Thoracic aorta (tissue), 2 donors: ENCODE data around the gene PKD1L1. TPM values are rescaled to one million over a fixed set of nuclear protein-coding genes. Genes with fewer than 3 reads are reported as not detected.

ENCODE experiments used
- ATAC-seq: fragments of 150-250 bp; one replicate; pipeline ENCODE4 v1.8.0; 2017; ENCODE audit warnings: low read depth; ENCODE audit not compliant: insufficient number of reproducible peaks, low FRiP score
- DNase-seq: peaks from one replicate; pipeline ENCODE4 v3.0.0-alpha.2; 2020; ENCODE audit warnings: low spot score
- H3K27ac ChIP-seq, 2 donors: fragments of 200-600 bp; sonication (generic); 1 replicate in 1 of 2; 2 replicates in 1 of 2; pipeline ENCODE4 v1.5.1; 2016; ENCODE audit warnings: mild to moderate bottlenecking in 2 of 2, moderate library complexity in 2 of 2
- H3K27me3 ChIP-seq: fragments of 200-600 bp; sonication (generic); replicated peaks from 2 replicates; pipeline ENCODE4 v1.6.0; 2016; ENCODE audit warnings: mild to moderate bottlenecking; ENCODE audit not compliant: insufficient read depth
- H3K36me3 ChIP-seq: fragments of 200-600 bp; sonication (generic); one replicate; pipeline ENCODE4 v1.5.1; 2016
- H3K4me1 ChIP-seq, 2 donors: fragments of 200-600 bp; sonication (generic); 1 replicate in 1 of 2; 2 replicates in 1 of 2; pipeline versions ENCODE4 v1.5.1 to v1.6.0; 2016; ENCODE audit warnings: low read depth in 2 of 2, mild to moderate bottlenecking in 1 of 2; ENCODE audit not compliant: control insufficient read depth in 1 of 2
- H3K4me3 ChIP-seq: fragments of 200-600 bp; sonication (generic); 2 replicates; pipeline ENCODE4 v1.5.1; 2016; ENCODE audit warnings: mild to moderate bottlenecking
- H3K9me3 ChIP-seq: fragments of 200-600 bp; sonication (generic); 2 replicates; pipeline ENCODE4 v1.5.1; 2016
- total RNA-seq, 2 donors: library from RNA; depleted of rRNA; stranded (reverse); fragments of >200 nt; gene quantifications; one replicate each; pipeline versions ENCODE4 v1.1.0 to v1.2.3, GENCODE V29; 2016
- TF ChIP-seq, protein P1 (sequence below): fragments of 200-600 bp; sonication (generic); IDR thresholded peaks from one replicate; pipeline ENCODE4 v1.5.1; 2019; ENCODE audit warnings: antibody characterized with exemption

Gene PKD1L1
- total RNA-seq, 2 donors from 2014 or later = 0.14 to 0.85 TPM

- H3K9me3 ChIP-seq = no peaks in the 10 kb centered on the region
- no peaks in the 10 kb centered on the region for H3K36me3 ChIP-seq
- TF ChIP-seq, protein P1, sequence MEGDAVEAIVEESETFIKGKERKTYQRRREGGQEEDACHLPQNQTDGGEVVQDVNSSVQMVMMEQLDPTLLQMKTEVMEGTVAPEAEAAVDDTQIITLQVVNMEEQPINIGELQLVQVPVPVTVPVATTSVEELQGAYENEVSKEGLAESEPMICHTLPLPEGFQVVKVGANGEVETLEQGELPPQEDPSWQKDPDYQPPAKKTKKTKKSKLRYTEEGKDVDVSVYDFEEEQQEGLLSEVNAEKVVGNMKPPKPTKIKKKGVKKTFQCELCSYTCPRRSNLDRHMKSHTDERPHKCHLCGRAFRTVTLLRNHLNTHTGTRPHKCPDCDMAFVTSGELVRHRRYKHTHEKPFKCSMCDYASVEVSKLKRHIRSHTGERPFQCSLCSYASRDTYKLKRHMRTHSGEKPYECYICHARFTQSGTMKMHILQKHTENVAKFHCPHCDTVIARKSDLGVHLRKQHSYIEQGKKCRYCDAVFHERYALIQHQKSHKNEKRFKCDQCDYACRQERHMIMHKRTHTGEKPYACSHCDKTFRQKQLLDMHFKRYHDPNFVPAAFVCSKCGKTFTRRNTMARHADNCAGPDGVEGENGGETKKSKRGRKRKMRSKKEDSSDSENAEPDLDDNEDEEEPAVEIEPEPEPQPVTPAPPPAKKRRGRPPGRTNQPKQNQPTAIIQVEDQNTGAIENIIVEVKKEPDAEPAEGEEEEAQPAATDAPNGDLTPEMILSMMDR = no peak
- DNase-seq (no peak), ATAC-seq (no peak)
- no peaks in the 10 kb centered on the region for H3K27me3 ChIP-seq
- H3K4me3 ChIP-seq = no peak overlapping the region
- peaks cover 0 to 4% of the 10 kb centered on the region in 2 donors for H3K4me1 ChIP-seq
- no peak overlapping the region for H3K27ac ChIP-seq
Observed at GRCh38 chr7:47792521-47793121, 155.6 kb downstream of the PKD1L1 start.

DNA sequence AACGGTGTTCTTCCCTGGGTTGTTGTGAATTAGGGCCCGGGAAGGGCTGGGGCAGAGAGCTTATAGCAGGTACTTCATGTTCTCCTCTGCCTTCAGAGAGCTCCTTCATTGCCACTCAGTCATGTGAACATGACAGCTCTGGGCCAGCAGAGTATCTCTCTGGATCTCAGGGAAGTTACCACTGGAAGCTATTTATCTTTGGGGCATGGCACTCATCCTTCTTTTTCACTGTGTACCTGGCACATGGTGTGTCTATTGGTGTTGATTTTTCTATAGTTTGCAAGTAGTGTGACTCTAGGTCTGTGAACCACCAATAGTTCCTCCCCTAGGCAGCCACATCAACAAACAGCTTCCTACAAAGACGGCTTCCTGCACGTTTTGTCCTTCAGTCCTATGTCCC is 156.6 kb downstream of the PKD1L1 start:
- H3K27ac ChIP-seq = no peak overlapping the region
- DNase-seq (no peak), ATAC-seq (no peak)
- no peaks in the 10 kb centered on the region for H3K9me3 ChIP-seq
- H3K36me3 ChIP-seq = no peaks in the 10 kb centered on the region
- H3K27me3 ChIP-seq = no peaks in the 10 kb centered on the region
- no peak overlapping the region for H3K4me3 ChIP-seq
- TF ChIP-seq, protein P1 = no peak
- H3K4me1 ChIP-seq = peaks cover 7 to 13% of the 10 kb centered on the region in 2 donors

DNA sequence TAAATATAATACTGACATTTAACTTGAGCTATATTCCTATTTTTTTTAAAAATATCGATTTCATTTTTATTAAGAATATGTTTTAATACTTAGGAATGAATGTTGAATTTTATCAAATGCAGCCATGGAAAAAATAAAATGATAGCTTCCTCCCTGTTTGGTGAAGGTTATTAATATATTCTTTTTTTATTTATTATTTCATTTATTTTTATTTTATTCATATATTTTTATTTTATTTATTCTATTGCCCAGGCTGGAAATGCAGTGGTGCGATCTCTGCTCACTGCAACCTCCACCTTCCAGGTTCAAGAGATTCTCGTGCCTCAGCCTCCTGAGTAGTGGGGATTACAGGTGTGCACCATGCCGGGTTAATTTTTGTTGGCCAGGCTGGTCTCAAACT is 160.2 kb downstream of the PKD1L1 start:
- Histone ChIP-seq H3K4me1 (peaks cover 35 to 44% of the 10 kb centered on the region in 2 donors), H3K9me3 (no peaks in the 10 kb centered on the region), H3K27me3 (no peaks in the 10 kb centered on the region), H3K27ac (no peak overlapping the region), H3K4me3 (no peak overlapping the region), H3K36me3 (no peaks in the 10 kb centered on the region)
- DNase-seq = no peak
- TF ChIP-seq, protein P1 = no peak
- ATAC-seq = no peak

- Histone ChIP-seq H3K36me3 (no peaks in the 10 kb centered on the region), H3K9me3 (no peaks in the 10 kb centered on the region), H3K4me1 (peaks cover 42 to 50% of the 10 kb centered on the region in 2 donors), H3K27ac (peak overlapping the region in 1 of 2 donors; percentile 89), H3K27me3 (no peaks in the 10 kb centered on the region), H3K4me3 (no peak overlapping the region)
- ATAC-seq (no peak), DNase-seq (no peak)
- TF ChIP-seq, protein P1 = no peak
Observed at GRCh38 chr7:47787249-47788069, 160.8 kb downstream of the PKD1L1 start.

DNA sequence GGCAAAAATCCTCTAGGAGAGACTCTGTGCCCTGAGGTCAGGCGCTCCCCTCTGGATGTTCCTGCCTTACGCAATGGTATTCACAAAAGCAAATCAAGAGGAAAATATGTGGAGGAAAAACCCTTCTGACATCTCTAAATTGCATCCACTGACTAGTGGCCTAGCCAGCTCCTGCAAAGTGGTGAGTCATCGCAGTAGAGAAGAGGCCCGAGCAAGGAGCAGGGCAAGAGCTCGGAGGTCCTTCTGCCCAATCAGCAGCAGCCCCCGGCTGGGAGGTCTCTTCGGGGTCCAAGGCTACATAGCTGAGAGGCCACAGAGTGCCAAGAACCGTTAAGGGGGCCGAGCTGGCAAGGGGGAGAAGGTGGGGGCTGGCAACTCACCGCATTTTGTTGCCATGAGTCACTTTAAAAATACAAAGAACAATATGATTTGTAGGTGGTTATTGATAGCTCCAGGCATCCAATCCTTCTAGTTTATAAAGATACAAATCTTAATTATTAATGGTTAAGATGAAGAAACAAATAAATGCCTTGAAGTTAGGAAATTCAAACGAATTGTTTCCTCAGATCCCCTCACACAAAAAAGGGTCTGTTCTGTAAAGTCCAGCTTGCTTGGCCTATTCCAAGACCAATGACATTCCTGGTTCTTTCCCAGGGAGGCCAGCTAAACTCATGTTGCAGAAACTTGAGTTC is 161.6 kb downstream of the PKD1L1 start:
- Histone ChIP-seq H3K9me3 (no peaks in the 10 kb centered on the region), H3K4me3 (no peak overlapping the region), H3K27me3 (no peaks in the 10 kb centered on the region), H3K36me3 (no peaks in the 10 kb centered on the region), H3K27ac (peak overlapping the region; percentile 83 to 89), H3K4me1 (peaks cover 47 to 56% of the 10 kb centered on the region in 2 donors)
- DNase-seq (peak; percentile 52), ATAC-seq (peak; percentile 87)
- TF ChIP-seq, protein P1 = no peak
